ENCODE data around the gene INTS14.

The INTS14 gene

GRCh38 chr15:65532738-65533051, 78.2 kb downstream of the INTS14 start:
- DNase-seq (ENCODE audit: low read depth in 2 of 2), result no peak

GRCh38 chr15:65530318-65531111, 80.4 kb downstream of the INTS14 start, which contains the start of gene HACD3:
HACD3 (plus strand) TSS chr15:65530463; CDS start chr15:65530632, 169 bp downstream.
- DNase-seq (ENCODE audit: low read depth in 2 of 2), result peak; percentile 92

- DNase-seq (ENCODE audit: low read depth in 2 of 2), result no peak
These were observed 81.1 kb downstream of the INTS14 start for GRCh38 chr15:65529762-65530317.

Data from stimulated activated CD4-positive, alpha-beta T cell treated with anti-CD3 and anti-CD28 coated beads, Interleukin-4, amount 100 ng/mL, for 48 hours (primary cell).